B cell (primary cell): ENCODE data around the gene CDC42EP2. TPM values are rescaled to one million over a fixed set of nuclear protein-coding genes. Genes with fewer than 3 reads are reported as not detected.

Source experiments
- ATAC-seq: fragments of 200-7000 bp; cut with Tn5 transposase; one replicate; pipeline ENCODE4 v1.10.0; 2021; ENCODE audit warnings: low read depth, mild to moderate bottlenecking, moderate number of reproducible peaks, moderate library complexity
- CTCF ChIA-PET: fragments of 350-600 bp; sonication (Branson Sonifier 250); formaldehyde crosslinking; loops from one replicate; lab custom pipeline; 2021; ENCODE audit warnings: antibody characterized with exemption, inconsistent platforms; lab: Charles Lee
- POLR2A ChIA-PET: fragments of 350-600 bp; sonication (Branson Sonifier 250); formaldehyde crosslinking; loops from one replicate; lab custom pipeline; 2021; ENCODE audit warnings: antibody characterized with exemption; lab: Charles Lee
- DNase-seq: peaks from one replicate; pipeline ENCODE4 v3.0.0; 2013
- H2AFZ ChIP-seq: 2 replicates; pipeline ENCODE4 v1.6.1; 2012; ENCODE audit warnings: mild to moderate bottlenecking, low read depth, low read length; ENCODE audit not compliant: insufficient read depth, poor library complexity, severe bottlenecking
- H3K27ac ChIP-seq, 2 donors: 1 replicate in 1 of 2; 2 replicates in 1 of 2; pipeline ENCODE4 v1.5.1; 2012 to 2013; ENCODE audit warnings: low read length in 2 of 2, mild to moderate bottlenecking in 2 of 2, moderate library complexity in 1 of 2
- H3K27me3 ChIP-seq, 4 experiments: fragments of 200-600 bp in 1 of 4; sonication (generic) in 1 of 4; replicated peaks in 1 of 4; 1 replicate in 2 of 4; 2 replicates in 2 of 4; pipeline versions ENCODE4 v1.6.1 to v1.7.0; 2013 to 2016; ENCODE audit warnings: low read length in 3 of 4, mild to moderate bottlenecking in 2 of 4, mixed read lengths in 1 of 4, moderate library complexity in 1 of 4; ENCODE audit not compliant: insufficient read depth in 4 of 4, control insufficient read depth in 3 of 4; ENCODE audit errors: control extremely low read depth in 1 of 4
- H3K36me3 ChIP-seq, 2 experiments: replicated peaks in 1 of 2; 1 replicate in 1 of 2; 2 replicates in 1 of 2; pipeline versions ENCODE4 v1.6.1 to v1.7.1; 2013; ENCODE audit warnings: low read length in 1 of 2; ENCODE audit not compliant: insufficient read depth in 2 of 2, control insufficient read depth in 1 of 2; ENCODE audit errors: control extremely low read depth in 1 of 2, extremely low read depth in 1 of 2
- H3K4me1 ChIP-seq, 2 donors: fragments of 200-600 bp in 1 of 2; sonication (generic) in 1 of 2; 1 replicate in 1 of 2; 2 replicates in 1 of 2; pipeline versions ENCODE4 v1.5.1 to v1.6.1; 2013 to 2017; ENCODE audit warnings: low read length in 2 of 2; ENCODE audit not compliant: control insufficient read depth in 2 of 2, insufficient read depth in 2 of 2
- H3K4me2 ChIP-seq: replicated peaks from 2 replicates; pipeline ENCODE3; 2012; ENCODE audit warnings: mild to moderate bottlenecking, low read depth, low read length; ENCODE audit not compliant: poor library complexity, severe bottlenecking
- H3K4me3 ChIP-seq, 5 experiments: fragments of 200-600 bp in 1 of 5; sonication (generic) in 1 of 5; 1 replicate in 3 of 5; 2 replicates in 2 of 5; pipeline versions ENCODE4 v1.5.1 to v1.7.0; 2011 to 2016; ENCODE audit warnings: low read length in 4 of 5, mild to moderate bottlenecking in 4 of 5, low read depth in 2 of 5, control low read depth in 1 of 5, moderate library complexity in 1 of 5; ENCODE audit not compliant: insufficient read depth in 1 of 5; ENCODE audit errors: control extremely low read depth in 1 of 5, extremely low read depth in 1 of 5
- H3K79me2 ChIP-seq: fragments of 200-600 bp; sonication (generic); one replicate; pipeline ENCODE4 v1.6.0; 2016; ENCODE audit warnings: low read length; ENCODE audit not compliant: control insufficient read depth, insufficient read depth
- H3K9ac ChIP-seq: fragments of 200-600 bp; sonication (generic); 2 replicates; pipeline ENCODE4 v1.6.1; 2017; ENCODE audit warnings: mild to moderate bottlenecking, low read length, moderate library complexity
- H3K9me3 ChIP-seq, 3 donors: one replicate each; pipeline versions ENCODE4 v1.6.1 to v1.7.1; 2013; ENCODE audit warnings: low read length in 2 of 3; ENCODE audit not compliant: control insufficient read depth in 2 of 3, insufficient read depth in 1 of 3; ENCODE audit errors: control extremely low read depth in 1 of 3
- H4K20me1 ChIP-seq: 2 replicates; pipeline ENCODE4 v1.6.0; 2012; ENCODE audit warnings: mild to moderate bottlenecking, low read length; ENCODE audit not compliant: insufficient read depth, control insufficient read depth, poor library complexity, severe bottlenecking
- H3K27ac Mint-ChIP-seq: one replicate; pipeline ENCODE4 v1.8.0; 2021; ENCODE audit warnings: mixed read lengths
- H3K27me3 Mint-ChIP-seq: one replicate; pipeline ENCODE4 v1.8.0; 2021; ENCODE audit warnings: mixed read lengths
- H3K4me1 Mint-ChIP-seq: one replicate; pipeline ENCODE4 v1.8.0; 2021; ENCODE audit warnings: mixed read lengths
- H3K4me3 Mint-ChIP-seq: one replicate; pipeline ENCODE4 v1.8.0; 2021; ENCODE audit warnings: mixed read lengths
- H3K9me3 Mint-ChIP-seq: one replicate; pipeline ENCODE4 v1.8.0; 2022; ENCODE audit warnings: mixed read lengths; ENCODE audit not compliant: insufficient read depth
- EZH2 ChIP-seq: IDR thresholded peaks from 2 replicates; pipeline ENCODE4 v1.6.1; 2012; ENCODE audit warnings: borderline replicate concordance, low read depth, mild to moderate bottlenecking, moderate library complexity, low read length; ENCODE audit not compliant: insufficient read depth, poor library complexity, severe bottlenecking
- WGBS: methylation state at CpG from one replicate; pipeline ENCODE4 v1.1.5; 2013; ENCODE audit warnings: missing lambda C conversion rate; ENCODE audit not compliant: insufficient coverage; 5-methylcytosine and 5-hydroxymethylcytosine counted together
- intact Hi-C: fragments of 100-400 bp; cut with micrococcal nuclease; formaldehyde crosslinking; loops from one replicate; pipeline ENCODE4 v1.10.0; 2022
- polyA plus RNA-seq: library from polyadenylated mRNA; depleted of rRNA; stranded (reverse); fragments of >200 nt; gene quantifications from 2 replicates; pipeline ENCODE4 v1.2.3, GENCODE V29; 2012
- total RNA-seq, 2 donors: library from RNA; stranded (reverse); fragments of 120-200 nt in 1 of 2; gene quantifications; 1 replicate in 1 of 2; 2 replicates in 1 of 2; pipeline versions ENCODE4 v1.2.3 to v1.2.4, GENCODE V29; 2013 to 2022
- TF ChIP-seq, protein P1 (sequence below): fragments of 200-600 bp; IDR thresholded peaks from one replicate; pipeline ENCODE4 v1.8.0; 2022; ENCODE audit warnings: antibody characterized with exemption, mild to moderate bottlenecking

The CDC42EP2 gene
- total and polyA plus RNA-seq, 2 donors (not counting 1 experiment from before 2014, with no cell fraction given), result 0.69 to 1.1 TPM

DNA sequence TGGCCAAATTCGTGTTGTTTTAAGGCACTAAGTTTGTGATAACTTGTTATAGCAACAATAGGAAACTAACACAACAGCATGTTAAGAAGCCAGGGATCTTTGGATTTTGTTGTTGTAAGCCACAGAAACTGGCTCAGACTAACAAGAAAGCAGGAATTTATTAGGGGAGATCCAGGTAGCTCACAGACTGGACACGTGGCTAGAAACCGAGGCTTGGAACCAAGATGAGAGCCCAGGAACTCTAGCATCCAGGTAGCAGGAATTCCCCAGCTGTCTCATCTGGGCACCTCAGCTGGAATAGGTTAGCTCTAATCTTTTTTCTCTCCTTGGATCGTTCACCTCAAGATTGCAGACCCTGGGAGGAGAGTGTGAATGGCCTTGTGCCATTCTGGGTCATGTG is 28.0 kb upstream of the CDC42EP2 start:
- Histone ChIP-seq H3K27ac (no peak overlapping the region), H3K9me3 (no peaks in the 10 kb centered on the region), H3K9ac (no peak overlapping the region), H3K36me3 (peaks cover 0 to 54% of the 10 kb centered on the region in 2 experiments), H4K20me1 (no peaks in the 10 kb centered on the region), H3K27me3 (no peaks in the 10 kb centered on the region), H3K4me1 (peaks cover 0 to 10% of the 10 kb centered on the region in 2 donors), H3K4me3 (no peak overlapping the region), H3K79me2 (no peaks in the 10 kb centered on the region), H3K4me2 (no peak overlapping the region), H2AFZ (no peak overlapping the region)
- TF ChIP-seq EZH2, result no peak
- TF ChIP-seq, protein P1, sequence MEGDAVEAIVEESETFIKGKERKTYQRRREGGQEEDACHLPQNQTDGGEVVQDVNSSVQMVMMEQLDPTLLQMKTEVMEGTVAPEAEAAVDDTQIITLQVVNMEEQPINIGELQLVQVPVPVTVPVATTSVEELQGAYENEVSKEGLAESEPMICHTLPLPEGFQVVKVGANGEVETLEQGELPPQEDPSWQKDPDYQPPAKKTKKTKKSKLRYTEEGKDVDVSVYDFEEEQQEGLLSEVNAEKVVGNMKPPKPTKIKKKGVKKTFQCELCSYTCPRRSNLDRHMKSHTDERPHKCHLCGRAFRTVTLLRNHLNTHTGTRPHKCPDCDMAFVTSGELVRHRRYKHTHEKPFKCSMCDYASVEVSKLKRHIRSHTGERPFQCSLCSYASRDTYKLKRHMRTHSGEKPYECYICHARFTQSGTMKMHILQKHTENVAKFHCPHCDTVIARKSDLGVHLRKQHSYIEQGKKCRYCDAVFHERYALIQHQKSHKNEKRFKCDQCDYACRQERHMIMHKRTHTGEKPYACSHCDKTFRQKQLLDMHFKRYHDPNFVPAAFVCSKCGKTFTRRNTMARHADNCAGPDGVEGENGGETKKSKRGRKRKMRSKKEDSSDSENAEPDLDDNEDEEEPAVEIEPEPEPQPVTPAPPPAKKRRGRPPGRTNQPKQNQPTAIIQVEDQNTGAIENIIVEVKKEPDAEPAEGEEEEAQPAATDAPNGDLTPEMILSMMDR, result no peak
- no peak overlapping the region for H3K27ac Mint-ChIP-seq
- WGBS, result 100% methylated on average over 2 of the region's 4 CpGs
- CTCF ChIA-PET, result interaction anchor here (0.5 to 3.1 kb wide), 4 partner anchors 12 to 473 kb away, joined by 3 to 9 read pairs (median 6); no protein-coding TSS in a partner anchor
- peaks cover 4% of the 10 kb centered on the region for H3K4me1 Mint-ChIP-seq
- no peak for ATAC-seq
- intact Hi-C loops, result no loop called here
- H3K27me3 Mint-ChIP-seq, result no peaks in the 10 kb centered on the region
- DNase-seq, result no peak
- H3K4me3 Mint-ChIP-seq, result no peak overlapping the region
- POLR2A ChIA-PET, result interaction anchor here (0.6 kb wide), 1 partner anchor 9 kb away, joined by 3 read pairs; no protein-coding TSS in a partner anchor
- no peaks in the 10 kb centered on the region for H3K9me3 Mint-ChIP-seq

- no peak overlapping the region for H3K27ac Mint-ChIP-seq
- Histone ChIP-seq H3K27me3 (no peaks in the 10 kb centered on the region), H3K79me2 (no peaks in the 10 kb centered on the region), H3K4me1 (peaks cover 0 to 10% of the 10 kb centered on the region in 2 donors), H3K9me3 (no peaks in the 10 kb centered on the region), H3K9ac (no peak overlapping the region), H4K20me1 (no peaks in the 10 kb centered on the region), H2AFZ (no peak overlapping the region), H3K4me3 (no peak overlapping the region), H3K4me2 (no peak overlapping the region), H3K27ac (no peak overlapping the region), H3K36me3 (peaks cover 0 to 48% of the 10 kb centered on the region in 2 experiments)
- no peaks in the 10 kb centered on the region for H3K27me3 Mint-ChIP-seq
- no peaks in the 10 kb centered on the region for H3K9me3 Mint-ChIP-seq
- 100% methylated on average over 1 of the region's 2 CpGs for WGBS
- ChIA-PET CTCF (interaction anchor here (0.7 to 1.3 kb wide), 3 partner anchors 12 to 1476 kb away, joined by 4 to 6 read pairs (median 5); no protein-coding TSS in a partner anchor), POLR2A (interaction anchor here (0.6 to 0.7 kb wide), 3 partner anchors 22 to 402 kb away, joined by 3 to 4 read pairs (median 3); partner anchors contain the start of gene FRMD8)
- intact Hi-C loops, result no loop called here
- H3K4me1 Mint-ChIP-seq, result peaks cover 4% of the 10 kb centered on the region
- DNase-seq (no peak), ATAC-seq (no peak)
- H3K4me3 Mint-ChIP-seq, result no peak overlapping the region
- TF ChIP-seq, protein P1, result no peak
- no peak for TF ChIP-seq EZH2
Observed at GRCh38 chr11:65287601-65288000, 27.1 kb upstream of the CDC42EP2 start.
